Natural killer cell treated with Interleukin-12 subunit alpha and Interleukin-12 subunit beta and Interleukin-15 and Interleukin-18, amount 100 ng/mL, for 72 hours (primary cell): Measurements from ENCODE around the gene HOMER1. TPM values are rescaled to one million over a fixed set of nuclear protein-coding genes. Genes with fewer than 3 reads are reported as not detected.

Source experiments
- ATAC-seq, 2 donors: fragments of 150-1000 bp; cut with Tn5 transposase in 1 of 2; sonication (Bioruptor Pico), chemical (Tn5 transposase) in 1 of 2; 2 replicates each; pipeline ENCODE4 v1.10.0; 2021
- DNase-seq: peaks from one replicate; pipeline ENCODE4 v3.0.0; 2022; ENCODE audit warnings: low spot score
- H3K27ac Mint-ChIP-seq, 2 donors: 1 replicate in 1 of 2; 2 replicates in 1 of 2; pipeline ENCODE4 v1.8.0; 2022; ENCODE audit warnings: mixed read lengths in 2 of 2, mild to moderate bottlenecking in 1 of 2, moderate library complexity in 1 of 2
- H3K27me3 Mint-ChIP-seq, 2 donors: 1 replicate in 1 of 2; 2 replicates in 1 of 2; pipeline ENCODE4 v1.8.0; 2022; ENCODE audit warnings: mixed read lengths in 2 of 2
- H3K36me3 Mint-ChIP-seq: one replicate; pipeline ENCODE4 v1.8.0; 2022; ENCODE audit warnings: mixed read lengths
- H3K4me1 Mint-ChIP-seq, 2 donors: 1 replicate in 1 of 2; 2 replicates in 1 of 2; pipeline ENCODE4 v1.8.0; 2022; ENCODE audit warnings: low read depth in 2 of 2, mixed read lengths in 2 of 2, mild to moderate bottlenecking in 1 of 2
- H3K4me3 Mint-ChIP-seq: one replicate; pipeline ENCODE4 v1.8.0; 2022; ENCODE audit warnings: mixed read lengths
- H3K9me3 Mint-ChIP-seq: 2 replicates; pipeline ENCODE4 v1.8.0; 2022; ENCODE audit warnings: mixed read lengths
- total RNA-seq, 2 donors: library from RNA; stranded (reverse); gene quantifications; one replicate each; pipeline ENCODE4 v1.2.3, GENCODE V29; 2022

HOMER1 gene
- total RNA-seq, 2 donors from 2014 or later = 4.2 to 4.6 TPM

DNA sequence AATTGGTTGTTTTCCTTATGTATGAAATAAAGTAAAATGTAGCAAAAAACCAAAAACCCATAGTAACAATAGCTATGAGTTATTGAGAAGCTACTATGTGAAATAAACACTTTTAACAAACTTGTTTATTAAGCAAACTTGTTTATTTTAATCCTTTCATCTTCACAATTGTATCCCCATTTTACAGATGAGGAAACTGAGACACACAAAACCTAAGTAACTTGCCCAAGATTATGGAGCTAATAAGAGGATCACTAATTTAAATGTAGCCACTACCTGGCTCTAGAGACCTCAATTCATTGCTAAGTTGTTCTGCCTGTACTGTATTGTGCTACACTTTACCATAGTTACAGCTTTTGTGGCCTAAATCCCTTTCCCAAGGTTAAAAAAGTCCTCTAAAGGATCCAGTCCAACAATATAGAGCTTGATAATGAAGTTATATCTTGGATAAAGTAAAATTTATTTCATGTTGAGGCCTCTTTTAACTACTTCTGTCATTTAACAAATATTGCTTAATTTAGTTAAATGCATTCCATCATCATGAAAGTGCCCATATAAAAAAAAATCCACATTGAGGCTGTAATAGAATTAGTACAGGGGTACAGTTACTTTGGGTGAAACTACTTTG, 22.1 kb downstream of the HOMER1 start:
- H3K4me3 Mint-ChIP-seq = no peak overlapping the region
- no peaks in the 10 kb centered on the region for H3K4me1 Mint-ChIP-seq
- no peak overlapping the region for H3K27ac Mint-ChIP-seq
- no peaks in the 10 kb centered on the region for H3K36me3 Mint-ChIP-seq
- ATAC-seq = no peak
- peaks cover 25 to 26% of the 10 kb centered on the region in 2 donors for H3K27me3 Mint-ChIP-seq
- DNase-seq = no peak
- H3K9me3 Mint-ChIP-seq = no peaks in the 10 kb centered on the region

DNA sequence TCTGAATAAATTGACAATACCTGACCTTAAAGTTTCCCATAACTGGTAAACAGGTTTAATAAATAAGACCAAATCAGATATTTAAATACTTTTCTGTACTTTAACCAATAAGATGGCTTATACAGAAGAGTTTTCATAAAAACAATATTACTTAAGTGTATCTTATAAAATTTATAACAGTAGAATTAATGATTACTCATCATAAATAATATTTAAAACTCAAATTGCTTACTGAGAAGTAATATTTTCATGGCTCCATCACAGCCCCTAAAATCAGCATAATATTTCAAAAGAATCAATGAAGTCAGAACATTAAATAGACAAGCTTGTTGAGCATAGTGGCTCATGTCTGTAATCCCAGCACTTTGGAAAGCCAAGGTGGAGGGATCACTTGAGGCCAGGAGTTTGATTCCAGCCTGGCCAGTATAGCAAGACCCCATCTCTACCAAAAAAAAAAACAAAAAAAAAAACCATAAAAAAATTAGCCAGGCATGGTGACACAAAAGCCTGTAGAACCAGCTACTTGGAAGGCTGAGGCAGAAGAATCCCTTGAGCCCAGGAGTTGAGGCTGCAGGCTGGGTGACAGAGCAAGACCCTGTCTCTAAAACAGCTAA, 23.5 kb downstream of the HOMER1 start:
- DNase-seq (no peak), ATAC-seq (no peak)
- Mint-ChIP-seq H3K4me1 (no peaks in the 10 kb centered on the region), H3K9me3 (no peaks in the 10 kb centered on the region), H3K27me3 (peaks cover 26 to 35% of the 10 kb centered on the region in 2 donors), H3K4me3 (no peak overlapping the region), H3K27ac (no peak overlapping the region), H3K36me3 (no peaks in the 10 kb centered on the region)

DNA sequence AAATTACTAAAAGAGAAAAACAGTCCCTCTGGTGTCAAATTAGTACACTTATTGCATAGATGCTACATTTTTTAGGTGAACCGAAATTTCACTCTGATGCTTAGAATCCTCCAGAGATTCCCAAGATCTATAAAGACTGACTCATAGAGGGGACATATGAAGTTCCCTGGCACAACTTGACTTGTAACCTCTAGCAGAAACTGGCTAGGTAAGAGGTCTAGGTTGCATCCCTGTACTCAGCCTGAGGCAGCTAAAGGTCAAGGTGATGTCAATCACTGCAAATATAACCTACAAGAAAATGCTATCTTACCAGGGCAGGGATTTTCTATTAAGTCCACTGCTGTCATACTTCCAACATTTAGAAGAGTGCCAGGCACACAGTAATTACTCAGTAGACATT, 24.2 kb downstream of the HOMER1 start:
- DNase-seq = no peak
- Mint-ChIP-seq H3K36me3 (no peaks in the 10 kb centered on the region), H3K4me3 (no peak overlapping the region), H3K27ac (no peak overlapping the region), H3K4me1 (no peaks in the 10 kb centered on the region), H3K9me3 (no peaks in the 10 kb centered on the region), H3K27me3 (peaks cover 24 to 36% of the 10 kb centered on the region in 2 donors)
- ATAC-seq = no peak

DNA sequence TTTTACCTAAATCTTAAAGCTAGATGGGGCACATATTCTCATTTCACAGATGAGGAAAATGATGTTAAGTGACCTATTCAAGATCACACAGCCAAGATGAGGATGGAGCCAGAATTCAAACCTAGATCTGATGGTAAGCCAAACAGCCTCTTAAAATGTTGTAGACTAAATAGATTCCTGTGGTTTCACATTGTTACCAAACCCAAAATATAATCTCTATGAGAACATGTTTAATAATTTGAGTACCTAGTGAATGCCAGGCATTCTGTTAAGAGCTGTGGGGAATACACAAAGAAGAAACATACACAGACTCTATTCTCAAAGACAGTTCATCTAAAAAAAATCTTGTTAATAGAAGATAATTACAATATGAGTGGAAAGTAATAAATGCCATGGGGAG, 25.2 kb downstream of the HOMER1 start:
- Mint-ChIP-seq H3K27ac (no peak overlapping the region), H3K4me3 (no peak overlapping the region), H3K9me3 (no peaks in the 10 kb centered on the region), H3K4me1 (no peaks in the 10 kb centered on the region), H3K27me3 (peaks cover 21 to 30% of the 10 kb centered on the region in 2 donors), H3K36me3 (no peaks in the 10 kb centered on the region)
- no peak for DNase-seq
- ATAC-seq = no peak

DNA sequence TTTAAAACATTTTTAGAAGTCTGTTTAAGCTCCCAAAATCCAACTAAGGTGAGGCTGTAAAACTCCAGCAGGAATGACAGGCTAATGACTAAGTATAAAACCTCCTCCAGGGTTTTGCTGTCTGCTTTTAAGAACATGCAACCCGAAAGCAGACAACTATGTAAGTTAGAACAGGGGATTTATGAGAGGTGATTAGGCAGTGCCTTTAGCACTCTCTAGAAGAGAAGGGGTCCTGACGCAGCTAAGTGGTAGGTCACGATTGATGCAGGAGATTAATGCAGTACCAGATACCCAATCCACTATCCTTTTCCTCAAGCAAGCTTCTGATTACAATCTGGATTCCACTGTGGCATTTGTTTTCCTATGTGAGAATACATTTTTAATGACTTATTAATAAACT, 25.9 kb downstream of the HOMER1 start:
- Mint-ChIP-seq H3K27ac (no peak overlapping the region), H3K4me3 (no peak overlapping the region), H3K27me3 (peaks cover 14 to 24% of the 10 kb centered on the region in 2 donors), H3K9me3 (no peaks in the 10 kb centered on the region), H3K36me3 (no peaks in the 10 kb centered on the region), H3K4me1 (no peaks in the 10 kb centered on the region)
- ATAC-seq (no peak), DNase-seq (no peak)

DNA sequence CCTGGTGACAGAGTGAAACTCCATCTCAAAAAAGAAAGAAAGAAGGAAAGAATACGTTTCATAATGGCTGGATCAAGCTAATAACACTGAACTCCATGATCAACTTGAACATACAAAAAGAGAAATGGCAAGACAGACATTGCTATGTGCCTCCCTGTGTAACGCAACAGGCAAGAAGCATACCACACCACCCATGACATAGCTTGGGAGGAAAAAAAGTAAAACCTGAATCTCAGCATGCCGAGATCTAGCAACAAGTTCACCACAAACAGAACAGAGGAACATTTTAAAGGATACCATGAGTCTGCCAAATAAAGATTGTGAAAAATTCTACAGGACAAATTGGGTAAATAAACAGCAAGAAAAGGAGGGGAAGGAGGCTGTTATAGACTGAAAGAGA, 26.7 kb downstream of the HOMER1 start:
- H3K9me3 Mint-ChIP-seq = no peaks in the 10 kb centered on the region
- no peaks in the 10 kb centered on the region for H3K4me1 Mint-ChIP-seq
- no peak overlapping the region for H3K4me3 Mint-ChIP-seq
- peaks cover 16 to 24% of the 10 kb centered on the region in 2 donors for H3K27me3 Mint-ChIP-seq
- H3K36me3 Mint-ChIP-seq = no peaks in the 10 kb centered on the region
- DNase-seq (no peak), ATAC-seq (no peak)
- no peak overlapping the region for H3K27ac Mint-ChIP-seq

DNA sequence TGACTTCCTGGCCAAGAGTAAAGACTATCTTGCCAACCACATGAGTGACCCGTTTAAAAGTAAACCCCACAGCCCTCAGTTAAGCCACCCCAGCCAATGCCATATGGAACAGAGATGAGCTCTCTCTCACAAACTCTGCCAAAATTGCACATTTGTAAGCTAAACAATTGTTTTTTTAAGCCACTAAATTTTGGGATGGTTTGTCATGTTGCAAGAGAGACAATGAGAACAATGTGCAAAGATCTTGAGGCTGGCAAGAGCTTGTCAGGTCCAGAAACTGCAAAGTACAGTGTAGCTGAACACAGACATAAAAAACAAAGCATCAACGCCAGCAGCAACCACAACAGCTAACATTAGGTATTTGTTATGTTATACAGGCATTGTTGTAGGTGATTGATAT, 27.8 kb downstream of the HOMER1 start:
- no peaks in the 10 kb centered on the region for H3K9me3 Mint-ChIP-seq
- no peak for ATAC-seq
- H3K36me3 Mint-ChIP-seq = no peaks in the 10 kb centered on the region
- DNase-seq = no peak
- peaks cover 19 to 24% of the 10 kb centered on the region in 2 donors for H3K27me3 Mint-ChIP-seq
- no peaks in the 10 kb centered on the region for H3K4me1 Mint-ChIP-seq
- no peak overlapping the region for H3K4me3 Mint-ChIP-seq
- H3K27ac Mint-ChIP-seq = no peak overlapping the region

DNA sequence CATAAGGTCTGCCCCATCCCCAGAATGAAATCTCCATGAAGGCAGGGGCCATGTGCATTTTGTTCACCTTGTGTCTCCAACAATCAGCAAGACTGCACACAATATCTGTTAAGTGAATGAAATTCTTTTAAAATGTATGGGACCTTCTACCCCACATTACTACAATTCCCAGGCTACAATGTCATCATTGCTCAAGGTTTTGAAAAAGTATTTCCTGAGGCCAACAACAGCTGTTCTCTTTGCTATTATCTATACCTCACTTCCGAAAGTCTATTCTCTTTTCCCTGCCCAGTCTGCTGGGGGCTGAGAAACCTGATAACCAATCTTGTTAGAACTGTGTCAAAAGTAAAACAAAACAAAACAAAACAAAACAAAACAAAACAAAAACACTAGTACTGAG, 29.2 kb downstream of the HOMER1 start:
- no peak overlapping the region for H3K4me3 Mint-ChIP-seq
- DNase-seq = no peak
- no peaks in the 10 kb centered on the region for H3K9me3 Mint-ChIP-seq
- no peaks in the 10 kb centered on the region for H3K4me1 Mint-ChIP-seq
- H3K36me3 Mint-ChIP-seq = no peaks in the 10 kb centered on the region
- H3K27ac Mint-ChIP-seq = no peak overlapping the region
- H3K27me3 Mint-ChIP-seq = peaks cover 19 to 24% of the 10 kb centered on the region in 2 donors
- no peak for ATAC-seq

DNA sequence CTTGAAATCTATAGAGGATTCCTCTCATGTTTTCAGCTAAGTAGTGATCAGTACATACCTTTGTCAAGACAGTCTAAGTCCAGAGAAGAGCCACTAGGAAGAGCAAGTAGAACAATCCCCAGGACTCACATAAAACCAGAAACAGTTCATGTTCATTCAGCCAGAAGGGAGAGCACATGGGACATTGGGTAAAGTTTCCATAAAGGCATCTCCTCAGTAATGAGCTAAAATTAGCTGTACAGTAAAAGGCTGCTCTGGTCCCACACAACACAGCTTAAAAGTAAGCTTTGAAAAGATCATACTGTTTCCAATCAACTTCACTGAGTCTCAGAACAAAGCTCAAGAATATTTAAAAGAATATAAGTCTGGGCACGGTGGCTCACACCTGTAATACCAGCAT, 32.4 kb downstream of the HOMER1 start:
- no peak overlapping the region for H3K4me3 Mint-ChIP-seq
- no peak for DNase-seq
- H3K27me3 Mint-ChIP-seq = peaks cover 12 to 18% of the 10 kb centered on the region in 2 donors
- no peaks in the 10 kb centered on the region for H3K9me3 Mint-ChIP-seq
- ATAC-seq = no peak
- no peaks in the 10 kb centered on the region for H3K36me3 Mint-ChIP-seq
- H3K4me1 Mint-ChIP-seq = no peaks in the 10 kb centered on the region
- no peak overlapping the region for H3K27ac Mint-ChIP-seq

DNA sequence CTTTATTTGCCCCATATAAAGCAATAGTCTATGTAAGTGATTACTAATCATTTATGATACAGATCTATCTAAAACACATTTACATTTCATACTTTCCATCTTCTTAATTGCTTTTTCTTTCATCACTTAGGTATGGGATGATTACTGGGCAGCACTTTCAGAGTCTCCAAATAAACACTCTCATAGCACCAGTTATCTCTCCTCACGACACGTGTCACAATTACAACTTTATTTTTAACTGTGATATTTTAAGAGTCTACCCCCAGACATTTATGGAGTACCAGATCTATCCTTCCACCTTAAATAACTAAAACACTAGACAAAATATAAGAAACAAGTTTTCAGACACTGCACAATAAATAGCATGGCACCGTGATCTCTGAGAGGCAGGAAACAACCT, 32.9 kb downstream of the HOMER1 start:
- H3K36me3 Mint-ChIP-seq = no peaks in the 10 kb centered on the region
- no peak overlapping the region for H3K4me3 Mint-ChIP-seq
- H3K4me1 Mint-ChIP-seq = no peaks in the 10 kb centered on the region
- no peak overlapping the region for H3K27ac Mint-ChIP-seq
- DNase-seq = no peak
- H3K9me3 Mint-ChIP-seq = no peaks in the 10 kb centered on the region
- no peak for ATAC-seq
- peaks cover 7 to 19% of the 10 kb centered on the region in 2 donors for H3K27me3 Mint-ChIP-seq

DNA sequence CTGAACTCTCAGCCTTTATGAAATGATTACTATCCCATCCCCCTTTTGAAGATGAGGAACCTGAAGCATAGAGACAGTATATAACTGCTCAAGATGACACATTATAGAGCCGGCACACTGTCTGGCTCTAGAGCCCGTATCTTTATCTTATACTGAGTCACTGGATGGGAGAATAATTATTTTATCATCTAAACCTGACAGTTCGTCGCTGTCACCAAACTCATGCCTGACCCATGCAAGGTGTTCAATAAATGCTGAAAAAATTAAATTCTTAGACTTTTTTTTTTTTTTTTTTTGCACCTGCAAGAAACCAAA, 38.8 kb downstream of the HOMER1 start:
- Mint-ChIP-seq H3K9me3 (no peaks in the 10 kb centered on the region), H3K4me1 (no peaks in the 10 kb centered on the region), H3K36me3 (no peaks in the 10 kb centered on the region), H3K27me3 (peaks cover 0 to 17% of the 10 kb centered on the region in 2 donors), H3K27ac (no peak overlapping the region), H3K4me3 (no peak overlapping the region)
- DNase-seq (no peak), ATAC-seq (no peak)

DNA sequence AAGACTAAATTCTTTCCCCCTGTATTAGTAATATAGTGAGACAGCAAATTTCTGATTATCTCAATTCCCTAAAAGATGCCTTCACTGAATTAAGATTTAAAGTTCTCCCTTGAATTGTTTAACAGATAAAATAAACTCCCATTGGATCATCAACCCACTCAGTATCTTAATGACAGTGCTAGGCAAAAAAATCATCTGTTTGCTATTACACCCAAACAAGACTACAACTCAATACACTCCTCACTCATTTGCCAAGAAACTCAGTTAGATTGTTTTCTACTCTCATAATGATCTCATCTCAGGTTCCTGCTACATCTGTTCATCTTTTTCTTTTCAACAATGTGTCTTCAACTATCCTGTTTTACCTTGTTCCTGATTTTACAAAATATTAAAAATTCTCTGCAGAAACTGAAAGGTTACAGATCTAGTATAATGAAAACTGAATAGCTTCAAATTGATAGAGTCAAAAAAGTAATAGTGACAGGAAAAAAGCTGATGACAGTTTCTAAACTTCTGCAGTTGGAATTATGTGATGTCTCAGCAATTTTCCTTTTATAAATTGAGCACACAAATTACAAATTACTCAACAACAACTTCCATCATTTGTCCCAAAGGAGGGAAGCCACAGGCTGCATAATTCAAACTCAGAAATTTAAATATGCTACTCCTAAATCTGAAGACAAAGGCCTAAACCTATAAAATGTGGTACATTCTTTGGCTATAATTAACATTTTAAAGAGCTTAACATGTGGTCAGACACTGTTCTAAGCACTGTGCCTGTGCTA, 39.4 kb downstream of the HOMER1 start:
- Mint-ChIP-seq H3K4me3 (no peak overlapping the region), H3K36me3 (no peaks in the 10 kb centered on the region), H3K9me3 (no peaks in the 10 kb centered on the region), H3K4me1 (no peaks in the 10 kb centered on the region), H3K27ac (no peak overlapping the region), H3K27me3 (peaks cover 0 to 17% of the 10 kb centered on the region in 2 donors)
- no peak for ATAC-seq
- DNase-seq = no peak

DNA sequence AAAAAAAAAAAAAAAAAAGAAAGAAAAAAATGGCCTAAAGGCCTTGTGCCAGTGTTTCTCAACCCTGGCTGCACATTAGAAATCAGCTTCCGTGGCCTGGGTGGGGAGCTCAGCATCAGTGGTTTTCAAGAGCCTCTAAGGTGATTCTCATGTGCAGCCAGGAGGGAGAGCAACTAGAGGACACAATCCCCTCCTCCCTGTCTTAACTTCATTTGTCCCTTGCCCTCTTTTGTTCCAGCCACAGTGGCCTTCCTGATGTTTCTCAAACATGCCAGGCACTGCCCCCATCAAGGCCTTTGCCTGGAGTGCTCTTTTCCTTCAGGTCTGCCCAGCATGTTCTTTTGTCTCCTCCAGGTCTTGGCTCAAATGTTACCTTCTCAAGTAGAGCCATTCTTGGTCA, 42.4 kb downstream of the HOMER1 start:
- H3K27ac Mint-ChIP-seq = peak overlapping the region in 1 of 2 donors; percentile 14
- H3K27me3 Mint-ChIP-seq = peaks cover 0 to 12% of the 10 kb centered on the region in 2 donors
- no peaks in the 10 kb centered on the region for H3K36me3 Mint-ChIP-seq
- ATAC-seq (no peak), DNase-seq (no peak)
- no peaks in the 10 kb centered on the region for H3K4me1 Mint-ChIP-seq
- no peak overlapping the region for H3K4me3 Mint-ChIP-seq
- H3K9me3 Mint-ChIP-seq = no peaks in the 10 kb centered on the region

DNA sequence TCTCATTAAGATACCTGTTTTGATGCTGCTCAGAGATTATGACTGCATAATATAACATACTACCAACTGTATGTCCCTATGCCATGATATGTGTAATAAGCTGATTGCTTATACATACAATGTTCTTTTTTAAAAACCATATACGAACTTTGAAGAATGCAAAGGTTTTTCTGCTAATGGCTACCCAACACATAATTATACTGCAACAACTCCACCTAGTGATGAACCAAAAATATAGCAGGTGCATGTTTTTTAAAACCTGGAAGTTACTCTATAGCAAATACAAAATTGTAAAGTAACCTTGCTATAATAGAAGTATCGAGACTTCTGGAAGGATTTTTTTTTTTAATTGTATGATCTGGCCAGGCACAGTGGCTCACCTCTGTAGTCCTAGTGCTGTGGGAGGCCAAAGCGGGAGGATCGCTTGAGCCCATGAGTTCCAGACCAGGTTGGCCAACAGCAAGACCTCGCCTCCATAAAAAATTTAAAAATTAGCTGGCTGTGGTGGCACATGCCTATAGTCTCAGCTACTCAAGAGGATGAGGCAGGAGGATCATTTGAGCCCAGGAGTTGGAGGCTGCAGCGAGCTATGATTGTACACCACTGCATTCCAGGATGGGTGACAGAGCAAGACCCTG, 49.1 kb downstream of the HOMER1 start:
- ATAC-seq (no peak), DNase-seq (no peak)
- Mint-ChIP-seq H3K27me3 (peaks cover 8 to 14% of the 10 kb centered on the region in 2 donors), H3K9me3 (no peaks in the 10 kb centered on the region), H3K27ac (no peak overlapping the region), H3K36me3 (no peaks in the 10 kb centered on the region), H3K4me3 (no peak overlapping the region), H3K4me1 (no peaks in the 10 kb centered on the region)
